A673 (cell line): ENCODE measurements around the gene ANKRD23. TPM values are rescaled to one million over a fixed set of nuclear protein-coding genes. Genes with fewer than 3 reads are reported as not detected.

ENCODE experiments used
- BruUV-seq: library from RNA; stranded (reverse); fragments of 400-500 nt; replicated peaks from 2 replicates; lab custom pipeline; 2021; lab: Mats Ljungman, UMichigan
- CTCF ChIA-PET: fragments of 300-600 bp; sonication (Branson Sonifier 250); formaldehyde crosslinking; loops from one replicate; lab custom pipeline; 2022; ENCODE audit warnings: antibody characterized with exemption; lab: Charles Lee
- POLR2A ChIA-PET: fragments of 300-600 bp; sonication (Branson Sonifier 250); formaldehyde crosslinking; loops from one replicate; lab custom pipeline; 2022; ENCODE audit warnings: antibody characterized with exemption; ENCODE audit not compliant: low non-redundant PET; lab: Charles Lee
- DNase-seq: peaks from one replicate; pipeline ENCODE4 v3.0.0-alpha.2; 2015; ENCODE audit warnings: low spot score
- H3K27ac ChIP-seq: fragments of 200-600 bp; sonication (generic); 2 replicates; pipeline ENCODE4 v1.5.1; 2016; ENCODE audit warnings: mixed run types, low read depth, mild to moderate bottlenecking, mixed read lengths, antibody characterized with exemption, low read length; ENCODE audit not compliant: poor library complexity, severe bottlenecking
- H3K27me3 ChIP-seq: fragments of 200-600 bp; sonication (generic); replicated peaks from 2 replicates; pipeline ENCODE4 v1.6.1; 2017; ENCODE audit warnings: mixed run types, low read depth, mild to moderate bottlenecking, mixed read lengths, antibody characterized with exemption, low read length; ENCODE audit not compliant: insufficient read depth, poor library complexity
- H3K36me3 ChIP-seq: fragments of 200-600 bp; sonication (generic); 2 replicates; pipeline ENCODE4 v1.6.1; 2016; ENCODE audit warnings: mixed run types, mild to moderate bottlenecking, mixed read lengths, antibody characterized with exemption, low read length; ENCODE audit not compliant: insufficient read depth, poor library complexity, severe bottlenecking
- H3K4me1 ChIP-seq: fragments of 200-600 bp; sonication (generic); 2 replicates; pipeline ENCODE4 v1.6.1; 2017; ENCODE audit warnings: mixed run types, mild to moderate bottlenecking, mixed read lengths, antibody characterized with exemption, low read length; ENCODE audit not compliant: insufficient read depth, poor library complexity, severe bottlenecking
- H3K4me3 ChIP-seq: fragments of 200-600 bp; sonication (generic); 2 replicates; pipeline ENCODE4 v1.5.1; 2016; ENCODE audit warnings: low read depth, mixed run types, mild to moderate bottlenecking, mixed read lengths, low read length; ENCODE audit not compliant: poor library complexity, severe bottlenecking
- H3K9me3 ChIP-seq: fragments of 200-600 bp; sonication (generic); 2 replicates; pipeline ENCODE4 v1.6.1; 2016; ENCODE audit warnings: mixed run types, low read depth, mild to moderate bottlenecking, mixed read lengths, antibody characterized with exemption, low read length; ENCODE audit not compliant: poor library complexity, severe bottlenecking
- EZH2 ChIP-seq: fragments of 200-600 bp; sonication (generic); IDR thresholded peaks from 2 replicates; pipeline ENCODE4 v1.6.1; 2017; ENCODE audit warnings: borderline replicate concordance, low read depth, mild to moderate bottlenecking, mixed read lengths, antibody characterized with exemption, low read length; ENCODE audit not compliant: poor library complexity, severe bottlenecking
- intact Hi-C: fragments of 100-400 bp; cut with micrococcal nuclease; formaldehyde crosslinking; loops from one replicate; pipeline ENCODE4 v1.10.0; 2022; ENCODE audit not compliant: unreplicated experiment
- total RNA-seq: library from RNA; stranded (reverse); gene quantifications from 2 replicates; pipeline ENCODE4 v1.2.3, GENCODE V29; 2021
- TF ChIP-seq, protein P1 (sequence below): fragments of 300-800, 200-600 bp; sonication (generic); conservative IDR thresholded peaks from 2 replicates; pipeline ENCODE4 v1.5.1; 2017; ENCODE audit warnings: low read depth, mild to moderate bottlenecking, antibody characterized with exemption, low read length, moderate library complexity, mixed read lengths

The ANKRD23 gene
- total RNA-seq, 1 experiment from 2014 or later, result 6.2 TPM

DNA sequence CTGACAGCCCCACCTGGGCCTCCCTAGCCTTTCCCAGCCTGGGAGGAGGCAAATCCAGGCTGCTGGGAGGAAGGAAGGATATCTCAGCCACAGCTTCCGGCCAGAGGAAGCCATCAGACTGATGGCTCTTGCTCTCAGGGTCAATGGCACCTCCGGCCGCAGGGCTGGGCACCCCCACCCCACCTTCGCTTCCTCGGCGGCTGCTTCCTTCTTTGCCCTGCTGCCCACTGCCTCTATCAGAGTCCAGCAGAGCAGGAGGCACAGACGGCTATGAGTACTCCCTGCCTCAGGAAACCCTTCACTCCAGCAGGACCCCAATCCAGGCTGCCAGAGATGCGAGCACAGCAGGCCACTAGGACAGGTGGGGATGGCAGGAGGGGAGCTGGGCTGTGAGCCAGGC is 22.8 kb upstream of the ANKRD23 start:
- no peaks in the 10 kb centered on the region for H3K27me3 ChIP-seq
- H3K4me3 ChIP-seq, result no peak overlapping the region
- peaks cover 51% of the 10 kb centered on the region for H3K36me3 ChIP-seq
- no peak overlapping the region for H3K27ac ChIP-seq
- intact Hi-C loops, result no loop called here
- H3K4me1 ChIP-seq, result peaks cover 19% of the 10 kb centered on the region
- H3K9me3 ChIP-seq, result no peaks in the 10 kb centered on the region
- CTCF ChIA-PET, result no interaction called here
- no peak for DNase-seq
- TF ChIP-seq, protein P1, sequence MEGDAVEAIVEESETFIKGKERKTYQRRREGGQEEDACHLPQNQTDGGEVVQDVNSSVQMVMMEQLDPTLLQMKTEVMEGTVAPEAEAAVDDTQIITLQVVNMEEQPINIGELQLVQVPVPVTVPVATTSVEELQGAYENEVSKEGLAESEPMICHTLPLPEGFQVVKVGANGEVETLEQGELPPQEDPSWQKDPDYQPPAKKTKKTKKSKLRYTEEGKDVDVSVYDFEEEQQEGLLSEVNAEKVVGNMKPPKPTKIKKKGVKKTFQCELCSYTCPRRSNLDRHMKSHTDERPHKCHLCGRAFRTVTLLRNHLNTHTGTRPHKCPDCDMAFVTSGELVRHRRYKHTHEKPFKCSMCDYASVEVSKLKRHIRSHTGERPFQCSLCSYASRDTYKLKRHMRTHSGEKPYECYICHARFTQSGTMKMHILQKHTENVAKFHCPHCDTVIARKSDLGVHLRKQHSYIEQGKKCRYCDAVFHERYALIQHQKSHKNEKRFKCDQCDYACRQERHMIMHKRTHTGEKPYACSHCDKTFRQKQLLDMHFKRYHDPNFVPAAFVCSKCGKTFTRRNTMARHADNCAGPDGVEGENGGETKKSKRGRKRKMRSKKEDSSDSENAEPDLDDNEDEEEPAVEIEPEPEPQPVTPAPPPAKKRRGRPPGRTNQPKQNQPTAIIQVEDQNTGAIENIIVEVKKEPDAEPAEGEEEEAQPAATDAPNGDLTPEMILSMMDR, result no peak
- TF ChIP-seq EZH2, result no peak
- POLR2A ChIA-PET, result no interaction called here
- no TSS peak for BruUV-seq

DNA sequence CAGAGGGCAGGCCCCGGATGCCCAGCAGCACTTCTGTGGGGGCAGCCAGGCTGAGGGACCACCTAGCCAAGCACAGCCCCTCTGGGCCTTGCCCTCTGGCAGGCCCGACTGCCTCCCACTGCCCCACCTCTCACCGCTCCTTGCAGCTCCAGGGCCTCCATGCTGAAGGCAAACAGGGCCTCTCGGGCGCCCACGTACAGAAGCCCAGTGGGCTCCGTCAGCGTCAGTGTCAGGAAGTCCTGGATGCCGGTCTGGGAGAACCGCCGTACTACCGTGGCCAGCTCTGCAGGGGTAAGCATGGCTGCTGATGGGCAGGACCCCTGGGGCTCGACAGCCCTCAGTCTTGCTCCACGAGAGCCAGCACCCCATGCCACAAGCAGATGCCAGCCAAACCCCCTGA is 22.3 kb upstream of the ANKRD23 start:
- no TSS peak for BruUV-seq
- Histone ChIP-seq H3K36me3 (peaks cover 55% of the 10 kb centered on the region), H3K27ac (no peak overlapping the region), H3K27me3 (no peaks in the 10 kb centered on the region), H3K9me3 (no peaks in the 10 kb centered on the region), H3K4me1 (peaks cover 17% of the 10 kb centered on the region), H3K4me3 (no peak overlapping the region)
- TF ChIP-seq EZH2, result no peak
- TF ChIP-seq, protein P1, result no peak
- intact Hi-C loops, result no loop called here
- ChIA-PET POLR2A (no interaction called here), CTCF (no interaction called here)
- DNase-seq, result no peak

DNA sequence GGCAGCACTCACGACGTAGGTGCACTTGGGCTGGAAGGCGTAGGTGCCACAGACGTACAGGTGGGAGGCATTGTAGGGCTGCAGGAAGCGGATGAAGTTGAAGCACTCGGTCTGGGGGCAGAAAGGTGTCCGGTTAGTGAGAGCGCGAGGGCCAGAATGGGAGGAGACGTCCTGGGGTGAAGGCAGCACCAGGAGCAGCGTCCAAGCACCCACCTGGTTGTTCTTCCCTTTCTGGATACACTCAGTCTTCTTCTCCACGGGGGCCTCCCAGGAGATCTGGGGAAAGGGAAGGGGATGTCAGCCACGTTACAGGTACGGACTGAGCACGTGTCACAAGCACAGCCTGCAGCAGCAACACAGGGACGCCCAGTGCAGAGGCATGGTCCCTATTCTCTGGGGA is 21.8 kb upstream of the ANKRD23 start:
- no peaks in the 10 kb centered on the region for H3K27me3 ChIP-seq
- ChIA-PET POLR2A (no interaction called here), CTCF (no interaction called here)
- H3K36me3 ChIP-seq, result peaks cover 60% of the 10 kb centered on the region
- intact Hi-C loops, result no loop called here
- no peak overlapping the region for H3K27ac ChIP-seq
- TF ChIP-seq EZH2, result no peak
- TF ChIP-seq, protein P1, result no peak
- peaks cover 12% of the 10 kb centered on the region for H3K4me1 ChIP-seq
- DNase-seq, result no peak
- no peak overlapping the region for H3K4me3 ChIP-seq
- no peaks in the 10 kb centered on the region for H3K9me3 ChIP-seq
- no TSS peak for BruUV-seq
